ENCODE data around the gene PAGE2.
A peak's percentile ranks its signal among the peaks of the same experiment; 100 is the strongest.
"Not testable (repeated sequence)": the region's sequence is repeated elsewhere in the genome, so short reads cannot be mapped to it uniquely, and the experiment has no call there.

Gene PAGE2

GRCh38 chrX:55088795-55089489, at the start of gene PAGE2:
TSS of gene PAGE2 (plus strand) at chrX:55089018. CDS start at chrX:55090021, 1,003 bp downstream.
- Histone ChIP-seq H3K27me3 (replicated peaks; ENCODE audit: control insufficient read depth, insufficient read depth, low read length) (no peaks in the 10 kb centered on the region), H3K9me3 (ENCODE audit: control insufficient read depth, low read length) (peaks cover 5% of the 10 kb centered on the region), H3K9ac (ENCODE audit: low read length) (no peak within 1 kb of the TSS), H3K4me3 (ENCODE audit: low read length) (no peak within 1 kb of the TSS), H3K36me3 (ENCODE audit: control insufficient read depth, insufficient read depth, low read length, severe bottlenecking) (no peaks in the 10 kb centered on the region), H3K4me1 (ENCODE audit: control insufficient read depth, insufficient read depth, low read length) (no peaks in the 10 kb centered on the region)
- no peak for DNase-seq (ENCODE audit: low read depth)

- no peak overlapping the region for H3K4me3 ChIP-seq (ENCODE audit: low read length)
- H3K9me3 ChIP-seq (ENCODE audit: control insufficient read depth, low read length), result peaks cover 6% of the 10 kb centered on the region
- no peak for DNase-seq (ENCODE audit: low read depth)
- no peak overlapping the region for H3K9ac ChIP-seq (ENCODE audit: low read length)
- H3K4me1 ChIP-seq (ENCODE audit: control insufficient read depth, insufficient read depth, low read length), result no peaks in the 10 kb centered on the region
- no peaks in the 10 kb centered on the region for H3K36me3 ChIP-seq (ENCODE audit: control insufficient read depth, insufficient read depth, low read length, severe bottlenecking)
- H3K27me3 ChIP-seq (replicated peaks; ENCODE audit: control insufficient read depth, insufficient read depth, low read length), result peaks cover 3% of the 10 kb centered on the region
Observed at GRCh38 chrX:55039471-55039870, 49.3 kb upstream of the PAGE2 start.

- H3K9me3 ChIP-seq (ENCODE audit: control insufficient read depth, low read length), result peaks cover 4% of the 10 kb centered on the region
- H3K27me3 ChIP-seq (replicated peaks; ENCODE audit: control insufficient read depth, insufficient read depth, low read length), result peaks cover 3% of the 10 kb centered on the region
- no peaks in the 10 kb centered on the region for H3K4me1 ChIP-seq (ENCODE audit: control insufficient read depth, insufficient read depth, low read length)
- no peak for DNase-seq (ENCODE audit: low read depth)
- H3K36me3 ChIP-seq (ENCODE audit: control insufficient read depth, insufficient read depth, low read length, severe bottlenecking), result no peaks in the 10 kb centered on the region
- no peak overlapping the region for H3K9ac ChIP-seq (ENCODE audit: low read length)
- no peak overlapping the region for H3K4me3 ChIP-seq (ENCODE audit: low read length)
Observed at GRCh38 chrX:55041514-55041913, 47.3 kb upstream of the PAGE2 start.

- H3K4me1 ChIP-seq (ENCODE audit: control insufficient read depth, insufficient read depth, low read length); H3K27me3 ChIP-seq (replicated peaks; ENCODE audit: control insufficient read depth, insufficient read depth, low read length); DNase-seq (ENCODE audit: low read depth); H3K4me3 ChIP-seq (ENCODE audit: low read length); H3K9me3 ChIP-seq (ENCODE audit: control insufficient read depth, low read length); H3K36me3 ChIP-seq (ENCODE audit: control insufficient read depth, insufficient read depth, low read length, severe bottlenecking); H3K9ac ChIP-seq (ENCODE audit: low read length): not testable (repeated sequence)
Observed at GRCh38 chrX:55050599-55050998, 38.2 kb upstream of the PAGE2 start.

- Histone ChIP-seq H3K4me3 (ENCODE audit: low read length) (no peak overlapping the region), H3K9me3 (ENCODE audit: control insufficient read depth, low read length) (peaks cover 7% of the 10 kb centered on the region), H3K4me1 (ENCODE audit: control insufficient read depth, insufficient read depth, low read length) (no peaks in the 10 kb centered on the region), H3K27me3 (replicated peaks; ENCODE audit: control insufficient read depth, insufficient read depth, low read length) (peaks cover 20% of the 10 kb centered on the region), H3K9ac (ENCODE audit: low read length) (no peak overlapping the region), H3K36me3 (ENCODE audit: control insufficient read depth, insufficient read depth, low read length, severe bottlenecking) (no peaks in the 10 kb centered on the region)
- no peak for DNase-seq (ENCODE audit: low read depth)
Observed at GRCh38 chrX:55056820-55057674, 31.8 kb upstream of the PAGE2 start.

GRCh38 chrX:55057675-55058249, 31.1 kb upstream of the PAGE2 start:
- Histone ChIP-seq H3K9me3 (ENCODE audit: control insufficient read depth, low read length) (peaks cover 8% of the 10 kb centered on the region), H3K36me3 (ENCODE audit: control insufficient read depth, insufficient read depth, low read length, severe bottlenecking) (no peaks in the 10 kb centered on the region), H3K27me3 (replicated peaks; ENCODE audit: control insufficient read depth, insufficient read depth, low read length) (peaks cover 20% of the 10 kb centered on the region), H3K4me1 (ENCODE audit: control insufficient read depth, insufficient read depth, low read length) (no peaks in the 10 kb centered on the region), H3K9ac (ENCODE audit: low read length) (no peak overlapping the region), H3K4me3 (ENCODE audit: low read length) (no peak overlapping the region)
- peak; percentile 59 for DNase-seq (ENCODE audit: low read depth)

GRCh38 chrX:55067180-55067579, 21.6 kb upstream of the PAGE2 start:
- peaks cover 47% of the 10 kb centered on the region for H3K9me3 ChIP-seq (ENCODE audit: control insufficient read depth, low read length)
- not testable (repeated sequence) for H3K4me3 ChIP-seq (ENCODE audit: low read length); DNase-seq (ENCODE audit: low read depth); H3K9ac ChIP-seq (ENCODE audit: low read length); H3K4me1 ChIP-seq (ENCODE audit: control insufficient read depth, insufficient read depth, low read length); H3K27me3 ChIP-seq (replicated peaks; ENCODE audit: control insufficient read depth, insufficient read depth, low read length); H3K36me3 ChIP-seq (ENCODE audit: control insufficient read depth, insufficient read depth, low read length, severe bottlenecking)

GRCh38 chrX:55072286-55072685, 16.5 kb upstream of the PAGE2 start:
- H3K4me3 ChIP-seq (ENCODE audit: low read length), result no peak overlapping the region
- H3K9me3 ChIP-seq (ENCODE audit: control insufficient read depth, low read length), result peaks cover 7% of the 10 kb centered on the region
- peaks cover 5% of the 10 kb centered on the region for H3K27me3 ChIP-seq (replicated peaks; ENCODE audit: control insufficient read depth, insufficient read depth, low read length)
- H3K4me1 ChIP-seq (ENCODE audit: control insufficient read depth, insufficient read depth, low read length), result no peaks in the 10 kb centered on the region
- DNase-seq (ENCODE audit: low read depth), result no peak
- H3K36me3 ChIP-seq (ENCODE audit: control insufficient read depth, insufficient read depth, low read length, severe bottlenecking), result no peaks in the 10 kb centered on the region
- H3K9ac ChIP-seq (ENCODE audit: low read length), result no peak overlapping the region

GRCh38 chrX:55074851-55075467, 13.9 kb upstream of the PAGE2 start, which contains the start of gene PAGE2B:
TSS of gene PAGE2B (plus strand) at chrX:55075030. CDS start at chrX:55076042, 1,012 bp downstream.
- no peak for DNase-seq (ENCODE audit: low read depth)
- Histone ChIP-seq H3K9ac (ENCODE audit: low read length) (no peak within 1 kb of the TSS), H3K4me1 (ENCODE audit: control insufficient read depth, insufficient read depth, low read length) (no peaks in the 10 kb centered on the region), H3K27me3 (replicated peaks; ENCODE audit: control insufficient read depth, insufficient read depth, low read length) (peaks cover 5% of the 10 kb centered on the region), H3K4me3 (ENCODE audit: low read length) (no peak within 1 kb of the TSS), H3K36me3 (ENCODE audit: control insufficient read depth, insufficient read depth, low read length, severe bottlenecking) (no peaks in the 10 kb centered on the region), H3K9me3 (ENCODE audit: control insufficient read depth, low read length) (peaks cover 7% of the 10 kb centered on the region)

- no peak for DNase-seq (ENCODE audit: low read depth)
- Histone ChIP-seq H3K4me1 (ENCODE audit: control insufficient read depth, insufficient read depth, low read length) (no peaks in the 10 kb centered on the region), H3K27me3 (replicated peaks; ENCODE audit: control insufficient read depth, insufficient read depth, low read length) (peaks cover 41% of the 10 kb centered on the region)
Observed at GRCh38 chrX:55098691-55099090, 9.9 kb downstream of the PAGE2 start.

GRCh38 chrX:55099162-55099561, 10.3 kb downstream of the PAGE2 start:
- H3K9ac ChIP-seq (ENCODE audit: low read length), result no peak overlapping the region
- no peaks in the 10 kb centered on the region for H3K36me3 ChIP-seq (ENCODE audit: control insufficient read depth, insufficient read depth, low read length, severe bottlenecking)
- no peaks in the 10 kb centered on the region for H3K4me1 ChIP-seq (ENCODE audit: control insufficient read depth, insufficient read depth, low read length)
- H3K9me3 ChIP-seq (ENCODE audit: control insufficient read depth, low read length), result peaks cover 5% of the 10 kb centered on the region
- H3K4me3 ChIP-seq (ENCODE audit: low read length), result no peak overlapping the region
- DNase-seq (ENCODE audit: low read depth), result no peak
- peaks cover 40% of the 10 kb centered on the region for H3K27me3 ChIP-seq (replicated peaks; ENCODE audit: control insufficient read depth, insufficient read depth, low read length)

More at GRCh38 chrX:55098691-55099090, 9.9 kb downstream of the PAGE2 start:
- H3K9ac ChIP-seq (ENCODE audit: low read length), result no peak overlapping the region
- peaks cover 3% of the 10 kb centered on the region for H3K9me3 ChIP-seq (ENCODE audit: control insufficient read depth, low read length)
- no peak overlapping the region for H3K4me3 ChIP-seq (ENCODE audit: low read length)
- no peaks in the 10 kb centered on the region for H3K36me3 ChIP-seq (ENCODE audit: control insufficient read depth, insufficient read depth, low read length, severe bottlenecking)
